Heart right ventricle (tissue), 16 donors: ENCODE measurements around the gene ZNF423. TPM values are rescaled to one million over a fixed set of nuclear protein-coding genes. Genes with fewer than 3 reads are reported as not detected.

Experiments
- ATAC-seq, 8 donors: fragments of 200-7000 bp; cut with Tn5 transposase; one replicate each; pipeline ENCODE4 v1.9.1; 2020; ENCODE audit warnings: mild to moderate bottlenecking in 8 of 8, moderate library complexity in 8 of 8, moderate number of reproducible peaks in 1 of 8
- DNase-seq, 2 donors: peaks; one replicate each; pipeline ENCODE4 v3.0.0-alpha.2; 2020
- H3K27ac ChIP-seq, 10 donors: fragments of 200-600 bp; sonication (generic) in 2 of 10; one replicate each; pipeline versions ENCODE4 v1.5.0 to v1.8.0; 2020 to 2022; ENCODE audit warnings: mild to moderate bottlenecking in 3 of 10
- H3K27me3 ChIP-seq, 7 donors: fragments of 200-600 bp; one replicate each; pipeline ENCODE4 v1.8.0; 2021 to 2022; ENCODE audit warnings: mild to moderate bottlenecking in 2 of 7
- H3K36me3 ChIP-seq, 9 donors: fragments of 200-600 bp; sonication (generic) in 1 of 9; one replicate each; pipeline versions ENCODE4 v1.5.0 to v1.8.0; 2020 to 2022; ENCODE audit warnings: mild to moderate bottlenecking in 2 of 9
- H3K4me1 ChIP-seq, 9 donors: fragments of 200-600 bp; sonication (generic) in 1 of 9; one replicate each; pipeline versions ENCODE4 v1.5.0 to v1.8.0; 2020 to 2022; ENCODE audit warnings: mild to moderate bottlenecking in 4 of 9
- H3K4me3 ChIP-seq, 10 donors: fragments of 200-600 bp; sonication (generic) in 2 of 10; one replicate each; pipeline versions ENCODE4 v1.5.0 to v1.8.0; 2020 to 2022; ENCODE audit warnings: mild to moderate bottlenecking in 7 of 10, moderate library complexity in 2 of 10
- H3K9me3 ChIP-seq, 11 donors: fragments of 200-600 bp in 10 of 11; sonication (generic) in 2 of 11; one replicate each; pipeline versions ENCODE4 v1.5.0 to v1.8.0; 2013 to 2022; ENCODE audit warnings: mild to moderate bottlenecking in 2 of 11, control low read depth in 1 of 11, moderate library complexity in 1 of 11
- CTCF ChIP-seq, 9 donors: fragments of 200-600 bp; sonication (generic) in 2 of 9; IDR thresholded peaks; one replicate each; pipeline versions ENCODE4 v1.5.0 to v1.8.0; 2021 to 2022; ENCODE audit warnings: antibody characterized with exemption in 9 of 9, mild to moderate bottlenecking in 5 of 9, moderate library complexity in 1 of 9
- WGBS, 2 donors: extraction: QIAGEN DNeasy Blood & Tissue Kit; methylation state at CpG; one replicate each; pipeline ENCODE4 v1.1.7; 2013; ENCODE audit warnings: inconsistent platforms in 1 of 2; 5-methylcytosine and 5-hydroxymethylcytosine counted together
- intact Hi-C, 10 donors: fragments of 100-400 bp; cut with DNase I; formaldehyde crosslinking; loops; one replicate each; pipeline versions ENCODE4 v1.11.1 to v1.14.2; 2022
- polyA plus RNA-seq, 2 donors: library from polyadenylated mRNA; stranded (reverse); fragments of 200-250 nt; gene quantifications; one replicate each; pipeline ENCODE4 v1.2.3, GENCODE V29; 2013
- total RNA-seq, 10 donors: library from RNA; stranded (reverse); fragmentation: NEBNext Ultra II Directional in 3 of 10; extraction: Animal tissue kit (Norgen Biotek cat#: 25700) in 3 of 10; gene quantifications; one replicate each; pipeline versions ENCODE4 v1.2.1 to v1.2.4, GENCODE V29; 2021 to 2023
- donor health status: Arrhythmogenic right ventricular cardiomyopathy.
- donor health status: ischemic (EF 13 %, LVEDD 7.1; RV severe dilation, severe dysfunction).
- donor health status: healthy with polysubstance abuse.
- donor health status: DM: no; HTN: yes; CAD: no.
- donor health status: DM: no; HTN: no; CAD: no.
- donor health status: ischemic (EF 25% LVEDD 6.9; RV normal size, moderate dysfunction).
- donor health status: ischemic (EF 25% LVEDD 5.7; RV mildly dilated, moderate dysfunction).
- donor health status: healthy.
- donor health status: DM: yes; HTN: yes; CAD: no.
- donor health status: Ischemic cardiomyopathy.
- donor health status: ischemic (EF 35%, LVEDD 5.7; RV mildly dilated, moderate dysfunction).
- donor health status: nonischemic (EF 11% LVEDD 7.7; RV severe dilation, severe dysfunction).
- donor health status: DM: yes; HTN: yes; CAD: no.
- donor health status: PGD.
- donor health status: ischemic (EF 29% LVEDD 5.4; RV normal size, mild dysfunction).
- donor health status: nonischemic (EF 23%, LVEDD 6.1; RV moderate dilation, normal function).

The ZNF423 gene
- total and polyA plus RNA-seq, 12 donors: 2.6 to 10.6 (median 7.0) TPM

DNA sequence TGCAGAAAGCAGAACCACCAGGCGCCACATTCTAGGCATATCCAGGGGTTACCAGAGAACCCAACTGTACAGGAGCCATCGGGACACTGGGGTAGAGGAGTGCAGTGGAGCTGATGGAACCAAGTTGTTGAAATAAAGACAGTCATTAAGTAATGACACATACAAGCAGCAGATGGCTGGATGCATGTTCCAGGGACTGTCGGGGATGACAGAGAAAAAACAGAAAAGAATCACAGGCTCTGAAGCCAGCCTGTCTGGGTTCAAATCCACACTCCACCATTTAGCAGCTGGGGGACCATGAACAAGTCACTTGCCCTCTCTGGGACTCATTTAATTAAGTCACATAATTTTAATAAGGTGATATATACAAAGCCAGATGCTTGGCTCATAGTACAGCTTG, 117.1 kb downstream of the ZNF423 start:
- 89 to 95% methylated on average over 3 of the region's 3 CpGs for WGBS, 2 donors
- Histone ChIP-seq H3K36me3 (no peaks in the 10 kb centered on the region), H3K9me3 (no peaks in the 10 kb centered on the region), H3K27ac (no peak overlapping the region), H3K4me1 (peaks cover 0 to 16% (median 0%) of the 10 kb centered on the region in 9 donors), H3K27me3 (no peaks in the 10 kb centered on the region), H3K4me3 (no peak overlapping the region)
- TF ChIP-seq CTCF (IDR thresholded peaks at IDR 0.05): no peak
- intact Hi-C loops: no loop called here
- DNase-seq: no peak
- no peak for ATAC-seq

GRCh38 chr16:49738001-49738400, 117.9 kb downstream of the ZNF423 start:
- Histone ChIP-seq H3K27me3 (no peaks in the 10 kb centered on the region), H3K4me3 (no peak overlapping the region), H3K9me3 (no peaks in the 10 kb centered on the region), H3K36me3 (no peaks in the 10 kb centered on the region), H3K4me1 (peaks cover 0 to 16% (median 0%) of the 10 kb centered on the region in 9 donors), H3K27ac (no peak overlapping the region)
- ATAC-seq (no peak), DNase-seq (no peak)
- intact Hi-C loops: no loop called here
- TF ChIP-seq CTCF (IDR thresholded peaks at IDR 0.05): no peak
- 96 to 97% methylated on average over 10 of the region's 10 CpGs for WGBS, 2 donors

DNA sequence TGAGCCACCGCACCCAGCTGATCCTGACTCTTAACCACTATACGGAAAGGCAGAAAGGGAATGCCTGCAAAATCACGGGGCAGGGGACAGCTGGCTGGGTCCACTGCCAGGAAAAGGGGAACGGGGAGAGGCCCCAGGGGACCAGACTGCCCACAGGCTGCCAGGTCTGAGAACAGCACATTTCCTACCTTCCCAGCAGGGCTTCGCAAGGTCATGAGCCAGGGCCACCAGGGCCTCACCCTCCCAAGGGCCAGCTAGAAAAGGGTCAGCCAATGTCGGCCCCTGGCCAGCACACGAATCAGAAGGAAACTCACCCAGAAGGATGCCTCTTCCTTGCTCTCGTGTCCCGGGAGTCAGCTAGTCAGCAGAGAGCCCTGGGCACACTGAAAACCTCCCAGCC, 118.4 kb downstream of the ZNF423 start:
- 66 to 77% methylated on average over 9 of the region's 9 CpGs for WGBS, 2 donors
- intact Hi-C loops: no loop called here
- Histone ChIP-seq H3K9me3 (peaks cover 0 to 4% (median 0%) of the 10 kb centered on the region in 11 donors), H3K4me3 (no peak overlapping the region), H3K4me1 (peaks cover 0 to 16% (median 0%) of the 10 kb centered on the region in 9 donors), H3K36me3 (no peaks in the 10 kb centered on the region), H3K27ac (no peak overlapping the region), H3K27me3 (no peaks in the 10 kb centered on the region)
- ATAC-seq (no peak), DNase-seq (no peak)
- no peak for TF ChIP-seq CTCF (IDR thresholded peaks at IDR 0.05)

DNA sequence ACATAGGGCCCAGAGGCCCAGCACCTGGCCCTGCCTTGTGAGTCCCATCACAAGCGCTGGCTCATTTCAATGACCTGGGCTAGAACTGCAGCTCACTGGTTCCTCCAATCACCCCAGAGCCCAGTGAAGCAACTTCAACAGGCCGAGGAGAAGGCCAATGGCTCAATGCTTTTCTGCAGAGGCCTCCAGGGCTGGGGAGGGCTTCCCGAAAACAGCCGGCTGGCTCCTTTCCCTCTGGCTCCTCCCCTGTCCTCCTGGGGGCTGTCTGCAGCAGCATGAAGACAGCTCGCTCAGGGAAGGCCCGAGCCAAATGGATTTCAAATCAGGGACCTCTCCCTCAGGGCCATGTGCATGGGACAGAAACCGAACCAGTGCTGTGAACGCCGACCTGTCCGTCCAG, 121.6 kb downstream of the ZNF423 start:
- ATAC-seq: peak; percentile 21 to 82 (median 62)

More for the DNA sequence above, 121.6 kb downstream of the ZNF423 start:
- Histone ChIP-seq H3K27me3 (no peaks in the 10 kb centered on the region), H3K36me3 (peaks cover 0 to 17% (median 7%) of the 10 kb centered on the region in 9 donors), H3K4me3 (no peak overlapping the region), H3K9me3 (peaks cover 0 to 25% (median 3%) of the 10 kb centered on the region in 11 donors), H3K4me1 (peaks cover 0 to 16% (median 0%) of the 10 kb centered on the region in 9 donors), H3K27ac (no peak overlapping the region)
- DNase-seq: peak; percentile 26 to 61
- intact Hi-C loops: no loop called here
- TF ChIP-seq CTCF (IDR thresholded peaks at IDR 0.05): no peak
- WGBS, 2 donors: 55 to 65% methylated on average over 10 of the region's 10 CpGs
